IMR-90 (cell line): Measurements from ENCODE around the gene SMAD7. TPM values are rescaled to one million over a fixed set of nuclear protein-coding genes. Genes with fewer than 3 reads are reported as not detected.
A peak's percentile ranks its signal among the peaks of the same experiment; 100 is the strongest.

ENCODE experiments used
- ATAC-seq: fragments of 200-7000 bp; cut with Tn5 transposase; 2 replicates; pipeline ENCODE4 v1.9.1; 2020; ENCODE audit warnings: low read depth, mild to moderate bottlenecking, moderate library complexity
- BruUV-seq: library from RNA; stranded (reverse); fragments of 400-500 nt; replicated peaks from 2 replicates; lab custom pipeline; 2021; lab: Mats Ljungman, UMichigan
- CTCF ChIA-PET: fragments of 300-600 bp; formaldehyde crosslinking; extraction: SDS; loops from one replicate; lab custom pipeline; 2021; ENCODE audit warnings: antibody characterized with exemption; lab: Yijun Ruan, JAX
- POLR2A ChIA-PET: fragments of 300-600 bp; sonication (Branson Sonifier 250); formaldehyde crosslinking; loops from one replicate; lab custom pipeline; 2022; ENCODE audit warnings: antibody characterized with exemption; ENCODE audit not compliant: unreplicated experiment; lab: Charles Lee
- DNase-seq: peaks from one replicate; pipeline ENCODE4 v3.0.0; 2013
- H2AFZ ChIP-seq: replicated peaks from 2 replicates; pipeline ENCODE3; 2013; ENCODE audit warnings: low read length, mild to moderate bottlenecking; ENCODE audit not compliant: poor library complexity
- H2AK5ac ChIP-seq: 2 replicates; pipeline ENCODE4 v1.6.1; 2013; ENCODE audit warnings: low read depth, low read length, inconsistent platforms
- H2AK9ac ChIP-seq: replicated peaks from 2 replicates; pipeline ENCODE3; 2013; ENCODE audit warnings: mild to moderate bottlenecking, low read depth, low read length, moderate library complexity; ENCODE audit not compliant: poor library complexity
- H2BK120ac ChIP-seq: 2 replicates; pipeline ENCODE4 v1.6.1; 2013; ENCODE audit warnings: low read depth, low read length, inconsistent platforms
- H2BK15ac ChIP-seq: 3 replicates; pipeline ENCODE4 v1.6.1; 2013; ENCODE audit warnings: low read depth, low read length, inconsistent platforms
- H2BK20ac ChIP-seq: 2 replicates; pipeline ENCODE4 v1.6.1; 2013; ENCODE audit warnings: low read depth, mild to moderate bottlenecking, inconsistent platforms, low read length, moderate library complexity
- H2BK5ac ChIP-seq: 2 replicates; pipeline ENCODE4 v1.6.1; 2013; ENCODE audit warnings: mild to moderate bottlenecking, low read depth, low read length, inconsistent platforms; ENCODE audit not compliant: poor library complexity, severe bottlenecking
- H3K14ac ChIP-seq: replicated peaks from 2 replicates; pipeline ENCODE4 v1.6.1; 2013; ENCODE audit warnings: low read depth, low read length, inconsistent platforms
- H3K18ac ChIP-seq: 2 replicates; pipeline ENCODE4 v1.6.1; 2013; ENCODE audit warnings: low read depth, low read length, control low read depth
- H3K23ac ChIP-seq: 2 replicates; pipeline ENCODE4 v1.6.1; 2013; ENCODE audit warnings: low read depth, low read length, inconsistent platforms
- H3K27ac ChIP-seq: 2 replicates; pipeline ENCODE4 v1.5.1; 2013; ENCODE audit warnings: mild to moderate bottlenecking, control low read depth, low read length; ENCODE audit not compliant: insufficient read depth
- H3K27me3 ChIP-seq: 2 replicates; pipeline ENCODE4 v1.6.1; 2013; ENCODE audit warnings: low read length; ENCODE audit not compliant: control insufficient read depth, insufficient read depth
- H3K36me3 ChIP-seq: 2 replicates; pipeline ENCODE4 v1.6.1; 2013; ENCODE audit warnings: low read length, mixed read lengths; ENCODE audit not compliant: control insufficient read depth, insufficient read depth
- H3K4ac ChIP-seq: 2 replicates; pipeline ENCODE4 v1.6.1; 2013; ENCODE audit warnings: low read depth, low read length, inconsistent platforms
- H3K4me1 ChIP-seq: 2 replicates; pipeline ENCODE4 v1.6.1; 2013; ENCODE audit warnings: low read length, mixed read lengths; ENCODE audit not compliant: control insufficient read depth, insufficient read depth
- H3K4me2 ChIP-seq: 2 replicates; pipeline ENCODE4 v1.6.1; 2013; ENCODE audit warnings: low read depth, mild to moderate bottlenecking, control low read depth, low read length, moderate library complexity
- H3K4me3 ChIP-seq: 2 replicates; pipeline ENCODE4 v1.5.1; 2013; ENCODE audit warnings: low read depth, mild to moderate bottlenecking, control low read depth, low read length, moderate library complexity; ENCODE audit not compliant: insufficient read depth
- H3K56ac ChIP-seq: 2 replicates; pipeline ENCODE4 v1.6.1; 2013; ENCODE audit warnings: low read length, inconsistent platforms; ENCODE audit not compliant: insufficient read depth; ENCODE audit errors: extremely low read depth
- H3K79me1 ChIP-seq, 2 experiments: 2 replicates each; pipeline ENCODE4 v1.6.1; 2013; ENCODE audit warnings: low read length in 2 of 2, inconsistent platforms in 1 of 2, low read depth in 1 of 2
- H3K9ac ChIP-seq: 2 replicates; pipeline ENCODE4 v1.6.1; 2013; ENCODE audit warnings: low read depth, low read length, control low read depth
- H3K9me1 ChIP-seq: 2 replicates; pipeline ENCODE4 v1.6.1; 2013; ENCODE audit warnings: low read length, inconsistent platforms; ENCODE audit not compliant: insufficient read depth
- H3K9me3 ChIP-seq: 2 replicates; pipeline ENCODE4 v1.6.1; 2013; ENCODE audit warnings: low read length; ENCODE audit not compliant: control insufficient read depth, insufficient read depth
- H4K20me1 ChIP-seq: 2 replicates; pipeline ENCODE4 v1.6.1; 2013; ENCODE audit warnings: low read length, inconsistent platforms; ENCODE audit not compliant: insufficient read depth
- H4K5ac ChIP-seq: 2 replicates; pipeline ENCODE4 v1.6.1; 2013; ENCODE audit warnings: mild to moderate bottlenecking, low read depth, low read length, control low read depth
- H4K8ac ChIP-seq, 2 experiments: 2 replicates each; pipeline ENCODE4 v1.6.1; 2013; ENCODE audit warnings: low read depth in 2 of 2, low read length in 2 of 2, control low read depth in 1 of 2, inconsistent platforms in 1 of 2
- H4K91ac ChIP-seq: 2 replicates; pipeline ENCODE4 v1.6.1; 2013; ENCODE audit warnings: low read depth, low read length, inconsistent platforms; ENCODE audit not compliant: insufficient read depth
- CEBPB ChIP-seq: IDR thresholded peaks from 2 replicates; pipeline ENCODE4 v1.6.1; 2012; ENCODE audit warnings: low read depth, low read length, improper control_type of control experiment
- MAZ ChIP-seq: IDR thresholded peaks from 2 replicates; pipeline ENCODE4 v1.6.1; 2012; ENCODE audit warnings: low read depth, mild to moderate bottlenecking, low read length, improper control_type of control experiment, moderate library complexity, borderline replicate concordance
- MXI1 ChIP-seq: IDR thresholded peaks from 2 replicates; pipeline ENCODE4 v1.6.1; 2012; ENCODE audit warnings: low read depth, mild to moderate bottlenecking, low read length, moderate library complexity, borderline replicate concordance
- RCOR1 ChIP-seq: IDR thresholded peaks from 2 replicates; pipeline ENCODE4 v1.6.1; 2012; ENCODE audit warnings: mild to moderate bottlenecking, low read length, improper control_type of control experiment; ENCODE audit not compliant: insufficient replicate concordance
- RFX5 ChIP-seq: IDR thresholded peaks from 2 replicates; pipeline ENCODE4 v1.8.0; 2012; ENCODE audit warnings: low read depth, mild to moderate bottlenecking, low read length, moderate library complexity
- WGBS, 2 experiments: methylation state at CpG; one replicate each; pipeline versions ENCODE4 v1.1.5 to v1.1.7; 2013; ENCODE audit warnings: missing lambda C conversion rate in 2 of 2; ENCODE audit not compliant: insufficient read length in 1 of 2; ENCODE audit errors: extremely low coverage in 2 of 2; 5-methylcytosine and 5-hydroxymethylcytosine counted together
- dilution Hi-C: fragments of 300-500 bp; cut with HindIII; formaldehyde crosslinking; loops from one replicate; pipeline ENCODE4 v1.14.3; 2018; ENCODE audit warnings: low sequenced_read_pairs; ENCODE audit not compliant: unreplicated experiment
- in situ Hi-C: fragments of 300-500 bp; cut with MboI; formaldehyde crosslinking; loops from 3 replicates; pipeline ENCODE4 v1.14.3; 2019; ENCODE audit warnings: low sequenced_read_pairs, inconsistent platforms, mixed read lengths
- intact Hi-C: fragments of 100-400 bp; cut with micrococcal nuclease; formaldehyde crosslinking; loops from 2 replicates; pipeline ENCODE4 v1.10.0; 2022
- polyA plus RNA-seq, 3 experiments: library from polyadenylated mRNA; depleted of rRNA; stranded (reverse); fragments of >200 nt; gene quantifications; 2 replicates each; pipeline ENCODE4 v1.2.3, GENCODE V29; 2012; ENCODE audit warnings: low replicate concordance in 1 of 3
- total RNA-seq: library from RNA; depleted of rRNA; stranded (reverse); fragments of >200 nt; gene quantifications from 2 replicates; pipeline ENCODE4 v1.2.3, GENCODE V29; 2012

SMAD7 gene
- total and polyA plus RNA-seq, 2 of the 4 experiments (the other 2 are of a cell fraction), result 15.8 to 17.6 TPM

- Histone ChIP-seq H3K4me2 (no peak overlapping the region), H2BK15ac (no peak overlapping the region), H2BK120ac (no peak overlapping the region; the same call in 1 of the 2 replicates), H3K4me1 (peaks cover 23% of the 10 kb centered on the region), H3K23ac (no peak overlapping the region), H3K9ac (no peak overlapping the region), H2AFZ (no peak overlapping the region), H3K27me3 (no peaks in the 10 kb centered on the region), H4K91ac (peak overlapping the region; percentile 21; the same call in 1 of the 2 replicates), H4K8ac (no peak overlapping the region), H2BK5ac (no peak overlapping the region), H3K9me1 (peaks cover 37% of the 10 kb centered on the region), H2AK5ac (peak overlapping the region; percentile 20; the same call in 1 of the 2 replicates), H3K4ac (peak overlapping the region; percentile 59; the same call in 1 of the 2 replicates), H2AK9ac (peak overlapping the region; percentile 26), H3K79me1 (peaks cover 0 to 11% of the 10 kb centered on the region in 2 experiments; a peak in 2 of 4 replicates), H2BK20ac (0 out of 2 replicates have a peak overlapping the region, but pooled peaks have one; percentile 36), H4K20me1 (peaks cover 4% of the 10 kb centered on the region; the same call in 1 of the 2 replicates), H3K9me3 (no peaks in the 10 kb centered on the region), H3K4me3 (no peak overlapping the region), H3K36me3 (no peaks in the 10 kb centered on the region), H3K56ac (no peak overlapping the region), H3K27ac (no peak overlapping the region), H3K18ac (no peak overlapping the region), H4K5ac (no peak overlapping the region), H3K14ac (no peak overlapping the region)
- in situ Hi-C loops, result no loop called here
- no TSS peak for BruUV-seq
- DNase-seq, result no peak
- 97% methylated on average over 6 of the region's 15 CpGs; no CpG with 5 or more reads in 1 of the 2 experiments for WGBS, 2 experiments
- POLR2A ChIA-PET, result interaction anchor here (0.6 kb wide), 1 partner anchor 766 kb away, joined by 3 read pairs; no protein-coding TSS in a partner anchor
- CTCF ChIA-PET, result interaction anchor here (0.7 kb wide), 1 partner anchor 9 kb away, joined by 3 read pairs; no protein-coding TSS in a partner anchor
- TF ChIP-seq CEBPB, result no peak
- no peak for TF ChIP-seq MAZ
- TF ChIP-seq RFX5, result no peak
- TF ChIP-seq MXI1, result no peak
- TF ChIP-seq RCOR1, result no peak
- dilution Hi-C loops, result no loop called here
- ATAC-seq, result no peak
- intact Hi-C loops, result no loop called here
Observed at GRCh38 chr18:48988508-48989303, 37.9 kb upstream of the SMAD7 start.
